HT-29 (cell line): ENCODE measurements around the gene LHFPL3. TPM values are rescaled to one million over a fixed set of nuclear protein-coding genes. Genes with fewer than 3 reads are reported as not detected.

Experiments used
- DNase-seq: peaks from one replicate; pipeline ENCODE4 v3.0.0-alpha.2; 2015; ENCODE audit warnings: low spot score
- total RNA-seq: library from RNA; depleted of rRNA; stranded (reverse); fragments of >200 nt; shearing (Covaris generic); gene quantifications from 2 replicates; pipeline ENCODE4 v1.2.3, GENCODE V29; 2014

Gene LHFPL3
- total RNA-seq, 1 experiment from 2014 or later, result not detected

DNA sequence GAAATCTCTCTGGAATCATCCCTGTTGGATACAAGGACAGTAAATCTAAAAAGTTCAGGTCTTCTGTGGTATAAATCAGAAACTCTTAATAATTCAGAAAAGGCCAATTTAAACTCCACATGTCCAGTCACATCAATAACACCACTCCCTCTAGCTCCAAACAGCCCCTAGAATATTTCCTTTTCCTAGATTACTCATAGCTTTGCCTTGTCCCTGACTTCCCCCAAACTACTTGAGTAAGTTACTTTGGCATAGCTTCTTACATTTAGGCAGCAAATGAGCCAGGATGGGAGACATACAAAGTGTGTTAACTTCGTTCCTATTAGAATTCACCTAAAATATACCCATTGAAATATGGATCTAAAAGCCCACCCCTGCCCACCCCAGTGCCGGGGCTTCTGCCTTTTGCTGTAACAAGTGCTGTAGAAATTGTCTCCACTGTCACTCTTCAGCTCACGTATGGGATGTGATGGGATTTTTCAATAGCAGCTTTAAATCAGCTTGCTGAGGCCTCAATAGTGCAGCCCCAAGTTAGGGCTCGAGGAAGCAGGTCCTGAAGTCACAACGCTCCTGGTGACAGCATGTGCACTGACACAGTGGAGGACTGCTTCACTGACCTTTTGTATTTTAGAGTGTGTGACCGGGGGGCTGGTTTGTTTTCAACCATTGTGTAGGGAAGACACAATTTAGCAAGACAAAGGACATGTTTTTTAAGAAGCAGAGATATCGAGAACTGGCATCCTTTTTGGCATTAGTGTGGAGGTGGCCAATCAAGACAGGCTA is 467.4 kb downstream of the LHFPL3 start:
- no peak for DNase-seq

DNA sequence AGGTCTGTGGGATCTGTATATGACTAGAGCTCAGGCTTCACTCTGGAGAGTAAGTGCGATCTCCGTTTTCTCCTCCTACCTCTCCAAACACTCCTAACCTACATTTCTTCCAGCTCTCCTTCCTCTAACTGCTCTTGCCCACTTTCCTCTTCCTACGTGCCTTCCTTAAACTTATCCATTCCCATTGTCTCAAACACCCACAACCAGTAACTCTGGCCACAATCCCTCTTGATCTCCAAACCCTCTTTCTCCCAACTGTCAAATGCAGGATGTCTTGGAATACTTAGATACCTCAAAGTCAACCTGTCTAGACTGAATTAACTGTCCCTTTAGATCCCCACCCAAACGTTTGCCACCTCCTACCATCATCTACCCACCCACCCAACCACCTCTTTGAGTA is 471.9 kb downstream of the LHFPL3 start:
- no peak for DNase-seq

DNA sequence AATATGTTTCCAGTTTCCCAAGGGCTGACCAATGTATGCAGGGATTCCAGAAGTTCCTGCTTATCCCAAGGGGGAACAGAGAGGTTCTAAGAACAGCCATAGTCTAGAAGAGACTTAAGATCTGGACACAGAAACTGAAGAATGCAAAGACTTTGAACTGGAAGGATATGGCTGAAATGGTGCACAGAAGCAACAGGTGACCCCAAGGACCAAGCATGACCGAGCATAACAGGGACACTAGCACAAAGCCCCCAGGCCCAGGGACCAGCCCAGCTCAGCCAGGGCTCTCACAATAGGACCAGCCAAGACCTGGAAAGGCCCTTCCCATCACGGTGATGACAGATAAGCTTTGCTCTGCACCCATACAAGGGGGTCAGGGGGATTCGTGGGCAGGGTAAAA is 472.6 kb downstream of the LHFPL3 start:
- DNase-seq, result no peak

- no peak for DNase-seq
These were observed 475.5 kb downstream of the LHFPL3 start for GRCh38 chr7:104803931-104804330.

GRCh38 chr7:104804696-104805095 is 476.3 kb downstream of the LHFPL3 start:
- no peak for DNase-seq

DNA sequence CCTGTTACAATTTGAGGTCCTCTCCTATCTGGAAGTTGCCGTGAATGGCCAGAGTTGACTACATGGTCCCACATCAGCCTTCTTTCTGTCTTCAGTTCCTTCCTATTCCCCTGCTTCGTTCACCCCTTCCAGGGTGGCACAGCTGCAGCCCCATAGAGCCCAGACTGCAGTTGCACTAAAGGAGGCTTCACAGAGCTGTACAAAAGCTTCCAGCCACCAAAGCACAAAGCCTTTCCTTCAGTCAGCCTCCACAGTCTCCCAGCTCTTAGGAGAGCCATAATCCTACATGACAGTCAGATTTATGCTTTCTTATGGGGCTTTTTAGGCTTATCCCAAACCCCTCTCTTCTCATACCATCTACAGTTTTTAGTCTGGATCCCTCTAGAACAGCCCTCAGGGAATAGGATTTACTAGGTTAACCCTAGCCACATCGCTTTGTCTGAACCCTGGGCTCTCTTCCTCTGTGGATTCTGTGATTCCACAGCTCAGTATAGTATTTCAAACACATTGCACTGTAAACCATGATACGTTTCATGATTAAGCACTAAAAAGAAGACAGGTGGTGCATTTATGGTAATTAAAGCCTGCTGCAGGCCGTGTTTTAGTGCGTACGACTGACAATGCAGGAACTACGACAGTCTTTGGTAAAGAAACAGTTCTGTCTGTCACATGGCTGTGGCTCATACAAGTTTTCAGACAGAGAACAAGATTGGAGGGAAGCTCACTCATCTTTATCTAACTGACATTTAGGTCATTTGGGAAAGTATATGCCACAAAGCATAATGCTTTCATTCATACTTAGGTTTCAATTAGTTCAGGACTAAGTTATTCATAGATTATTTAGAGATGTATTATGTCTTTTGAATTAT is 477.3 kb downstream of the LHFPL3 start:
- no peak for DNase-seq

- DNase-seq, result no peak
These were observed 479.3 kb downstream of the LHFPL3 start for GRCh38 chr7:104807671-104808070.

DNA sequence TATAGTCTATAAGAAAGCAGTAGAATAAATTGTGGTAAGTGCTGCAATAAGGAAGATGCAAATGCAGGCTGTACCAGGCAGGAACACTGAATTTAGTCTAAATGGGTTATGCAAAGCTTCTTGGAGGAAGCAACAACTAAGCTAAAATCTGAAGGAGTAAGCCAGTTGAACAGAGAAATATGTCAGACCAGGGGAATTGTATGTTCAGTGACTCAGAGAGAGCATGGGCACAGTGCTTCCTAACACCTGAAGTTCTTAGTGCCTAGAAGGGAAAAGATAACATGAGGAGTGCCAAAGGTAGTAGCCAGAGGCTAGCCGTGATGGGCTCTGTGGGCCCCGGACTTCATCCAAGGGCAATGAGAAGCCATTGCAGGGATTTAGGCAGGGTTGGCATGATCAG is 481.5 kb downstream of the LHFPL3 start:
- no peak for DNase-seq

DNA sequence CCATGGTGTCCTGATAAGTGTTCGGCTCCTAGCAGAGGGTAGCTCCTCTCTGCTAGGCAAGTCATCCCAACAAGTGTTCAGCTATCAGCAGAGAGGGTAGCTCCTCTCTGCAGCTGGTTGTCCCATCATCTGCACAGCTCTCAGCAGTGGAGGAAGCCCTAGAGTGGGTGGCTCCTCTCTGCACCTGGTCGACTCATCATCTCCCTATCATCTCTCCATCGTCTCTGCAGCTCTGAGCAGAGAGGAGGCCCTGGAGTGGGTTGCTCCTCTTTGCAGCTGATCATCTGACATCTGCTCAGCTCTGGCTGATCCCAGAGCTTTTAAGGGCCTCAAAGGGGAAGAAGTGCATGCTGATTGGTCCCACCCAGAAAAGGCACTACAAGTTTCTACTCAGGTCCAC is 485.7 kb downstream of the LHFPL3 start:
- DNase-seq, result no peak

DNA sequence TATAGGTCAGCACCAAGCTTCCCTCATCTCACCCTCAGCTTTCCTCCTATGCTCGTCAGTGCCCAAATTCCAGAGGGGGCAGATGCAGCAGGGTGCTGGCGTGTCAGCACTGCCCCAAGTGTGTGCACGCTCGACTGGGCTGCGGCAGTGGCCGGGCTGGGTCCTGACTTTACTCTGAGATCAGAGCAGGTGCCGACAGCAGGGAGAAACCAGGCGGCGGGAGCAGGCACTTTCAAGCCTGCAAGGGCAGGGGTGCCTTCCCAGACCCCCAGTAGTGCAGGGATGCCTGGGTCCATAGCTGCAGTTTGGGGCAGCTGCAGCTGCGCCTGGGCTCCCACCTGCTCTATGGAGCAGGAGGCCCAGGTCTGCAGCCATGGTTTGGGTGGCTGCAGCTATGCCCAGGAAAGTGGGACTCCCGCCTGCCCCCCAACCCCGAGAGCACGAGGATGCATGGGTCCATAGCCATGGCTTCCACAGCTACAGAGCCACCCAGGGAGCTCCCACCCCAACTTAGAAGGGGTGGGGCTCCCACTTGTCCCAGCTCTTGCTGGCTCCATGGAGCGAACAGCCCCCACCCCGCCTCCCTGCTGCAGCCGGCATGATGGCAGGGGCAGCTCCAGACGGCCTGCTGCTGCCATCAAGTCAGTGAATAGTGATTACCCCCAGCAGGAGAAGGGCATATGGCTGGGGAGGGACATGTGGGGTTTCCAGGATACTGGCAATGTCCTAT is 486.4 kb downstream of the LHFPL3 start:
- no peak for DNase-seq

DNA sequence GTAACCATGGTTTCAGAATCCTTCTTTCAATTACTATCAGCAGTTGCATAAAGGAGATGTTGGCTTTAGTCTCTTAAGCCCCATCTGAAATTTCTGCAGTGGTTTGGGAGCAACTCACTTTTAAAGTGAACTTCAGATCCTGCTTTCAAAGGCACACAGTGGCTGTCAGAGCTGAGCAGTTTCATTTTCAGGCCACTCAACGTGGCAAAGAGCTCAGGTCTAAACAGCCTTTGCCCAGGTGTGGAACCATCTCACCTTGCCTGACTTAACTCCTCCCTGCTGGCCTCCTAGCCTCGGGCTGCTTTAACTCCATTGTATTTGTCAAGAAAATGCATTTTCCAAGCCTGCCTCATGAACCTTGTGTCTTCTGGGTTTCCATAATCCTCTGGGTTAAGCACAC is 488.1 kb downstream of the LHFPL3 start:
- DNase-seq, result no peak

DNA sequence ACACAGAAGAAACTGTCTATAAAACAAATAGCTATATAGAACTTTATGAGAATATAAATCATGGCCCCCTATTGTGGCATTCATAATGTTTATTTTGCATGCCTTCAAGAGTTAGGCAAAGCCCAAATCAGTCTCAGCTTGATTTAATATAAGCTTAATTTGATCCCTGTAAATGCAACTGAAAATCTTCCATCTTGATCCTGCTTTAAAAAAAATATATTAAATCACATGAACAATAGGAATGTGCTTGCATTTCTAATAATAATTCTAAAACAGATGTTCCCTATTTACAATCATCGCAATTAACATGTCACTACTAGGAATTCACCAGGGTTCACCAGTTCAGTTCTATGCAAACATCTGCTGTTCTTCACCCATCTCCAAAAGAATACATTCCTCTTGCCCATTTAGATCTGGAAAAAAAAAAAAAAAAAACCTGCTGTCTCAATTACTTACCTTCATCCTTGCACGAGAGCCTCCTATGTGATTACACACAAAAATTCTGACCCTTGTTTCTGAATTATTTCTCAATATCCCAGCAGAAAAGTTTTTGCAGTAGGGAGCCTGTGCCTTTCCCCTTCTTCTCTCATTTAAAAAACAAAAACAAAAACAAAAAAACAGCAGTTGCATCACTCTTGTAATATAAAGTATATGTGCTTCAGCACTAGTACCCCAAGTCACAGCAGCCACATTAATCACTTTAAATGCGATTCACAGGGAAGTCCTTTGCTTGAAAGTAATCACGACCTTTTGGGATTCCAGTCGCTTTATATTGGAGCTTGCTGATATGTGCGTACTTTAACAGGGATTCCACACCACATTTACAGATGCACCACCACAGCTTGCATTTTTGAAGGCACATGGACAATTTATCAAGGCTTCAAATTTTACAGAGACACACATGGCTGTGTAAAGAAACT is 490.8 kb downstream of the LHFPL3 start:
- DNase-seq, result no peak

DNA sequence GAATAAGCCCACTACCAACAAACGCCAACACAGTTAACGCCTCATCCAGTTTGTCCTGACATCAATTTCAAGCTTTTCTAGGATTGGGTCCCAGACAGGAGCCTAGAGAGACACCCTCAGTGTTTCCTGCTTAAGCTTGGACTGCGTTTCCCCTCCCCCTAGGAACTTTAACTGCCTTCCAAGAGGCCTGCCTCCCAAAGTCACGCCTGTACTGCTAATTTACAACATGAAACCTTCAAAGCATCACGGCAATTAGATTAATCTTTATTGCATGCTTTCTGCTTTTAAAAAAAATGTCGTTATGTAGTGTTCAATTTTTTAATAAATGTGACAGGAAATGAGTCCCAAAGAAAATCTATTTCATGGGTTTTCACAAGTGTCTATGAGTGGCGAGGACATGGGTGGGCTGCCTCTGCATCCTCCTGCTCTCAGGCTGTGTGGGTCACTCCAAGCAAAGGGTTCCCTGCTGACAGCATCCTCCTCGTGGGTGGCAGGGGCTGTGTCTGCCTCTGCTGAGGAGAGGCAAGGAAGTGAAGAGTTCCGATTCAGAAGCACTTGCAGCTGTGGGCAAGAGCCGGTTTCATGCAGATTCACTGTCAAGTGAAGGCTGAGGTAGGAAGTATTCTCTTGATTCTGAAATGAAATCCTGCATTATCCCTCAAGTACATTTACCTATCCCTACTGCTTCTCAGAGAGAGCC is 492.6 kb downstream of the LHFPL3 start:
- DNase-seq, result no peak

GRCh38 chr7:104823177-104823576 is 494.8 kb downstream of the LHFPL3 start:
- DNase-seq, result no peak

DNA sequence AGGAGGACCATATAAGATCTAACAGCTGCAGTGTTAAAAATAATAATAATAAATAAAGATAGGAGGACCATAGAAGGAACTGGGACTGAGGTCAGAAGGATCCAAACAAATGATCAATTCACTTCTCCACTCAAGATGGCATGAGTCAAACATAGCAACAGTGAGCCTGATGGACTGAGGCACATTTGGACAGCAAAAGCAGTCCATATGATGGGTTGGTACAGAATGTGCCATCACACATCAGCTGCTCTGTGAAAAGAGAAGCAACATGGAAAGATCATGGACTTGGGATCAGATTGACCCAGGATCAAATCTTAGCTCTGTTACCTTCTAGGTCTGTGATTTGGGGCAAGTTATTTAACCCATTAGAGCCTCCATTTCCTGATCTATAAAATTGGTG is 496.7 kb downstream of the LHFPL3 start:
- DNase-seq, result no peak

DNA sequence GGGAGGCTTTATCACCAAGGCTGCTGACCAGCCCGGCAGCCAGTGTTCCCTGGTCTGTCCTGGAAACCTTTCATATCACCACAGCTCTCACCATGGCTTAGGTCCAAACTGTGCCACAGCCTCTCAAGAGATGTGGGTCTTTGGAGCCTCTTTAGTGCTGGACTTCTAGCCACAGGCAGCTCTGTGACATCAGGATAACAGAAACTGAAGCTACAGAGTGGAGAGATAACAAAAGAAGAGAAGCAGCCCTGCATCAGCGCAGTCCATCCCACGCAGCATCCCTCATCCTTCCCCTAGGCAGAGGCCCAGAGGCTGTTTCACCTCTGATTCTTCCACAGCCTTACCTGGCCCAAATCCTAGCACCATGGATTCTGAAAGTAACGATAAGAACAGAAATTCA is 497.7 kb downstream of the LHFPL3 start:
- no peak for DNase-seq

- DNase-seq, result no peak
These were observed 508.6 kb downstream of the LHFPL3 start for GRCh38 chr7:104836976-104837375.

GRCh38 chr7:104838537-104839299 is 510.3 kb downstream of the LHFPL3 start:
- no peak for DNase-seq

DNA sequence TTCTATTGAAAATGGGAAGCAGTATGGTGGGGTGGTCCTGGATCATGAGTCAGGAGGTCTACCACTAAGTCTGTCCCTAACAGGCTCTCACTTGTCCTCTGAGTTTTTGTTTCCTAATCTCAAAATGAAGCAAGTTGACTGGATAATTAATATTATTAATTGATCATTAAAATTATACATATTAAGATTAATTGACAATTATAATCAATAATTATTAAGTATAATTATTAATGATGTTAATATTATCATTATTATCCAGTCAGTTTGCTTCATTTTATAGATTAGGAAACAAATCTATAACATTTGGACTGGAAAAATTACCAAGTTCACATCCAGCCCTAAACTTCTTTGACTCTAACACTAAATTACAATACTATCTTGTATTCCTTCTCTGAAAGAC is 511.4 kb downstream of the LHFPL3 start:
- no peak for DNase-seq

GRCh38 chr7:104841798-104842197 is 513.4 kb downstream of the LHFPL3 start:
- DNase-seq, result no peak
